ENCODE results near the gene MT1A. TPM values are rescaled to one million over a fixed set of nuclear protein-coding genes. Genes with fewer than 3 reads are reported as not detected.

Gene MT1A
- total and polyA plus RNA-seq, 10 of the 15 experiments (the other 5 are each of a cell fraction or from before 2014, with no cell fraction given): not detected

DNA sequence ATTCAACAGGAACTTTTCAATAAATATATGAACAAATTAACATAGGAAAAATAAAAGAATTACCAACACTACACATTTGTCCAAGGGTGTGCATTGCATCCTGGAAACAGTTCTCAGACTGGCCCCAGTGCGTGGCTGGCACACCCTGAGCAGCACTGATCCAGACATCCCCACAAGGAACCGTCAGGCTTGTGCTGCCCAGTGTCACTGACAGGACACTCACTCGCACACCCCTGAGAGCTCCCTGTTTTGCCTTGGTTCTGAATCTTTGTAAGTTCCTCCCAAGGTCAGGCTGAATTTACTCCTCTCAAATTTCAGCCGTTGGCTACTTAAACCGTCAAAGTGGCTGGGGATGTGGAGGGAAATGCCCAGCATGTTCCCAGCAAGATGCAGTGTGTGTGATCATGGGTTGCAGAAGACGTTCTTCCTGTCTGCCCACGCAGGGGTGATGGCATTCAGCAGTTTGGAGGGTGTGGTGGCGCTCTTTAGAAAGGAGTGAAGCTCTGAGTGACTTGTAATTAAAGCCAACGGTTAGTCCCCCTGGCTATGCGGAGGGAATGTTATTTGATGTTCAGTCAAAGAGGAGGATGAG, 28.4 kb upstream of the MT1A start (continued):
- TF ChIP-seq, protein P1, sequence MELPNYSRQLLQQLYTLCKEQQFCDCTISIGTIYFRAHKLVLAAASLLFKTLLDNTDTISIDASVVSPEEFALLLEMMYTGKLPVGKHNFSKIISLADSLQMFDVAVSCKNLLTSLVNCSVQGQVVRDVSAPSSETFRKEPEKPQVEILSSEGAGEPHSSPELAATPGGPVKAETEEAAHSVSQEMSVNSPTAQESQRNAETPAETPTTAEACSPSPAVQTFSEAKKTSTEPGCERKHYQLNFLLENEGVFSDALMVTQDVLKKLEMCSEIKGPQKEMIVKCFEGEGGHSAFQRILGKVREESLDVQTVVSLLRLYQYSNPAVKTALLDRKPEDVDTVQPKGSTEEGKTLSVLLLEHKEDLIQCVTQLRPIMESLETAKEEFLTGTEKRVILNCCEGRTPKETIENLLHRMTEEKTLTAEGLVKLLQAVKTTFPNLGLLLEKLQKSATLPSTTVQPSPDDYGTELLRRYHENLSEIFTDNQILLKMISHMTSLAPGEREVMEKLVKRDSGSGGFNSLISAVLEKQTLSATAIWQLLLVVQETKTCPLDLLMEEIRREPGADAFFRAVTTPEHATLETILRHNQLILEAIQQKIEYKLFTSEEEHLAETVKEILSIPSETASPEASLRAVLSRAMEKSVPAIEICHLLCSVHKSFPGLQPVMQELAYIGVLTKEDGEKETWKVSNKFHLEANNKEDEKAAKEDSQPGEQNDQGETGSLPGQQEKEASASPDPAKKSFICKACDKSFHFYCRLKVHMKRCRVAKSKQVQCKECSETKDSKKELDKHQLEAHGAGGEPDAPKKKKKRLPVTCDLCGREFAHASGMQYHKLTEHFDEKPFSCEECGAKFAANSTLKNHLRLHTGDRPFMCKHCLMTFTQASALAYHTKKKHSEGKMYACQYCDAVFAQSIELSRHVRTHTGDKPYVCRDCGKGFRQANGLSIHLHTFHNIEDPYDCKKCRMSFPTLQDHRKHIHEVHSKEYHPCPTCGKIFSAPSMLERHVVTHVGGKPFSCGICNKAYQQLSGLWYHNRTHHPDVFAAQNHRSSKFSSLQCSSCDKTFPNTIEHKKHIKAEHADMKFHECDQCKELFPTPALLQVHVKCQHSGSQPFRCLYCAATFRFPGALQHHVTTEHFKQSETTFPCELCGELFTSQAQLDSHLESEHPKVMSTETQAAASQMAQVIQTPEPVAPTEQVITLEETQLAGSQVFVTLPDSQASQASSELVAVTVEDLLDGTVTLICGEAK (IDR thresholded peaks at IDR 0.05; ENCODE audit: borderline replicate concordance): no peak
- TF ChIP-seq TCF12 (IDR thresholded peaks at IDR 0.05; ENCODE audit: low read depth, low read length): 0 out of 2 replicates have a peak, but pooled peaks have one; percentile 46
- TF ChIP-seq HDGF (IDR thresholded peaks at IDR 0.05): peak; percentile 64; the same call in 1 of the 2 replicates
- peak; percentile 60; the same call in 1 of the 2 replicates for TF ChIP-seq CREM (IDR thresholded peaks at IDR 0.05; ENCODE audit: low read depth)
- TF ChIP-seq BCL11A (IDR thresholded peaks at IDR 0.05; ENCODE audit: low read depth, low read length): 0 out of 2 replicates have a peak, but pooled peaks have one; percentile 41
- TF ChIP-seq HDAC6 (IDR thresholded peaks at IDR 0.05; ENCODE audit: unreplicated experiment): no peak
- TF ChIP-seq ZNF274 (IDR thresholded peaks at IDR 0.05; ENCODE audit: insufficient read depth, insufficient read length): no peak
- TF ChIP-seq, protein P2, sequence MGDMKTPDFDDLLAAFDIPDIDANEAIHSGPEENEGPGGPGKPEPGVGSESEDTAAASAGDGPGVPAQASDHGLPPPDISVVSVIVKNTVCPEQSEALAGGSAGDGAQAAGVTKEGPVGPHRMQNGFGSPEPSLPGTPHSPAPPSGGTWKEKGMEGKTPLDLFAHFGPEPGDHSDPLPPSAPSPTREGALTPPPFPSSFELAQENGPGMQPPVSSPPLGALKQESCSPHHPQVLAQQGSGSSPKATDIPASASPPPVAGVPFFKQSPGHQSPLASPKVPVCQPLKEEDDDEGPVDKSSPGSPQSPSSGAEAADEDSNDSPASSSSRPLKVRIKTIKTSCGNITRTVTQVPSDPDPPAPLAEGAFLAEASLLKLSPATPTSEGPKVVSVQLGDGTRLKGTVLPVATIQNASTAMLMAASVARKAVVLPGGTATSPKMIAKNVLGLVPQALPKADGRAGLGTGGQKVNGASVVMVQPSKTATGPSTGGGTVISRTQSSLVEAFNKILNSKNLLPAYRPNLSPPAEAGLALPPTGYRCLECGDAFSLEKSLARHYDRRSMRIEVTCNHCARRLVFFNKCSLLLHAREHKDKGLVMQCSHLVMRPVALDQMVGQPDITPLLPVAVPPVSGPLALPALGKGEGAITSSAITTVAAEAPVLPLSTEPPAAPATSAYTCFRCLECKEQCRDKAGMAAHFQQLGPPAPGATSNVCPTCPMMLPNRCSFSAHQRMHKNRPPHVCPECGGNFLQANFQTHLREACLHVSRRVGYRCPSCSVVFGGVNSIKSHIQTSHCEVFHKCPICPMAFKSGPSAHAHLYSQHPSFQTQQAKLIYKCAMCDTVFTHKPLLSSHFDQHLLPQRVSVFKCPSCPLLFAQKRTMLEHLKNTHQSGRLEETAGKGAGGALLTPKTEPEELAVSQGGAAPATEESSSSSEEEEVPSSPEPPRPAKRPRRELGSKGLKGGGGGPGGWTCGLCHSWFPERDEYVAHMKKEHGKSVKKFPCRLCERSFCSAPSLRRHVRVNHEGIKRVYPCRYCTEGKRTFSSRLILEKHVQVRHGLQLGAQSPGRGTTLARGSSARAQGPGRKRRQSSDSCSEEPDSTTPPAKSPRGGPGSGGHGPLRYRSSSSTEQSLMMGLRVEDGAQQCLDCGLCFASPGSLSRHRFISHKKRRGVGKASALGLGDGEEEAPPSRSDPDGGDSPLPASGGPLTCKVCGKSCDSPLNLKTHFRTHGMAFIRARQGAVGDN (IDR thresholded peaks at IDR 0.05): peak; percentile 56
- peak; percentile 13; the same call in 1 of the 2 replicates for TF ChIP-seq ATF2 (IDR thresholded peaks at IDR 0.05; ENCODE audit: low read length)
- no peak for TF ChIP-seq SIN3A (IDR thresholded peaks at IDR 0.05; ENCODE audit: low read depth, low read length)
- peak; percentile 75 for TF ChIP-seq CREB1 (IDR thresholded peaks at IDR 0.05; ENCODE audit: low read depth)
- TF ChIP-seq ZNF207 (IDR thresholded peaks at IDR 0.05; ENCODE audit: borderline replicate concordance): no peak
- no peak for TF ChIP-seq IRF3 (IDR thresholded peaks at IDR 0.05)
- TF ChIP-seq, protein P3, sequence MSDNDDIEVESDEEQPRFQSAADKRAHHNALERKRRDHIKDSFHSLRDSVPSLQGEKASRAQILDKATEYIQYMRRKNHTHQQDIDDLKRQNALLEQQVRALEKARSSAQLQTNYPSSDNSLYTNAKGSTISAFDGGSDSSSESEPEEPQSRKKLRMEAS (IDR thresholded peaks at IDR 0.05; ENCODE audit: low read depth, low read length): peak; percentile 30; the same call in 1 of the 2 replicates
- peak; percentile 7; the same call in 1 of the 3 replicates for TF ChIP-seq POU2F2 (IDR thresholded peaks at IDR 0.05; ENCODE audit: borderline replicate concordance, low read depth, low read length)
- no peak for TF ChIP-seq PAX5 (IDR thresholded peaks at IDR 0.05; ENCODE audit: borderline replicate concordance, low read depth, low read length)
- TF ChIP-seq EED (IDR thresholded peaks at IDR 0.05; ENCODE audit: low read depth): peak; percentile 51
- peak; percentile 46; the same call in 1 of the 2 replicates for TF ChIP-seq ATF7 (IDR thresholded peaks at IDR 0.05; ENCODE audit: low read depth)
- TF ChIP-seq NFIC (IDR thresholded peaks at IDR 0.05; ENCODE audit: low read depth, low read length): 0 out of 2 replicates have a peak, but pooled peaks have one; percentile 38

Measured in GM12878 (cell line).